ENCODE measurements around the gene SMIM44.

SMIM44 gene

GRCh38 chr19:3506384-3507340 is 23.4 kb upstream of the SMIM44 start:
- Histone ChIP-seq H3K9ac (ENCODE audit: low read length) (peak overlapping the region; percentile 99), H3K36me3 (ENCODE audit: low read length) (no peaks in the 10 kb centered on the region), H4K20me1 (ENCODE audit: low read depth, low read length) (no peaks in the 10 kb centered on the region), H3K27ac (ENCODE audit: low read depth, low read length) (peak overlapping the region; percentile 64), H3K4me3 (ENCODE audit: insufficient read depth, low read length, poor library complexity, severe bottlenecking) (peak overlapping the region; percentile 99), H3K27me3 (ENCODE audit: low read length) (no peaks in the 10 kb centered on the region), H2AFZ (ENCODE audit: low read depth, low read length, severe bottlenecking) (peak overlapping the region; percentile 58), H3K9me2 (replicated peaks; ENCODE audit: insufficient read depth, low read length) (no peaks in the 10 kb centered on the region), H3K79me2 (ENCODE audit: insufficient read depth, low read length) (peaks cover 54% of the 10 kb centered on the region), H3K9me3 (ENCODE audit: insufficient read depth, low read length) (no peaks in the 10 kb centered on the region), H3K4me2 (ENCODE audit: low read depth, low read length, poor library complexity, severe bottlenecking) (peak overlapping the region; percentile 61), H3F3A (ENCODE audit: insufficient read depth) (no peaks in the 10 kb centered on the region; the same call in 1 of the 2 replicates)
- no peak for TF ChIP-seq EZH2phosphoT487 (conservative IDR thresholded peaks at IDR 0.05; ENCODE audit: low read length)
- TF ChIP-seq CTCF (IDR thresholded peaks at IDR 0.05; ENCODE audit: insufficient read depth, low read length, poor library complexity, severe bottlenecking), result no peak

GRCh38 chr19:3505598-3506383 is 22.6 kb upstream of the SMIM44 start, which contains the start of gene FZR1:
FZR1 (plus strand) TSS chr19:3506311; CDS start chr19:3522990, 16,679 bp downstream.
- Histone ChIP-seq H3K9me2 (replicated peaks; ENCODE audit: insufficient read depth, low read length) (no peaks in the 10 kb centered on the region), H4K20me1 (ENCODE audit: low read depth, low read length) (no peaks in the 10 kb centered on the region), H3K9ac (ENCODE audit: low read length) (peak within 1 kb of the TSS; percentile 99), H3F3A (ENCODE audit: insufficient read depth) (no peaks in the 10 kb centered on the region; the same call in 1 of the 2 replicates), H3K36me3 (ENCODE audit: low read length) (no peaks in the 10 kb centered on the region), H2AFZ (ENCODE audit: low read depth, low read length, severe bottlenecking) (peak within 1 kb of the TSS; percentile 92), H3K79me2 (ENCODE audit: insufficient read depth, low read length) (peaks cover 45% of the 10 kb centered on the region), H3K4me2 (ENCODE audit: low read depth, low read length, poor library complexity, severe bottlenecking) (peak within 1 kb of the TSS; percentile 62), H3K27me3 (ENCODE audit: low read length) (no peaks in the 10 kb centered on the region), H3K27ac (ENCODE audit: low read depth, low read length) (peak within 1 kb of the TSS; percentile 74), H3K4me3 (ENCODE audit: insufficient read depth, low read length, poor library complexity, severe bottlenecking) (peak within 1 kb of the TSS; percentile 99), H3K9me3 (ENCODE audit: insufficient read depth, low read length) (no peaks in the 10 kb centered on the region)
- TF ChIP-seq EZH2phosphoT487 (conservative IDR thresholded peaks at IDR 0.05; ENCODE audit: low read length), result no peak
- no peak for TF ChIP-seq CTCF (IDR thresholded peaks at IDR 0.05; ENCODE audit: insufficient read depth, low read length, poor library complexity, severe bottlenecking)

DNA sequence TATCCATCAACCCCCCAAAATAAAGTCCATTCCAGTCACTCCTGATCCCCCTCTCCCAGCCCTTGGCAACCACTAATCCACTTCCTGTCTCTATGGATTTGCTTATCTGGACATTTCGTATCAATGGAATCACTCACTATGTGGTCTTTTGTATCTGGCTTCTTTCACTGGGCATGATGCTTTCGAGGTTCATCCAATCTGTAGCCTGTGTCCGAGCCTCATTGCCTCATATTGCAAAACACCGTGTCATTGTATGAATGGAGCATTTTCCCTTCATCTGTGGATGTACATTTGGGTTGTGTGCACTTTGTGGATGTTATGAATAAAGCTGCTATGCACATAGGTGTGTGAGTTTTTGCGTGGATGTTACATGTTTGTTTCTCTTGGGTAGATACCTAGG is 21.5 kb upstream of the SMIM44 start:
- no peak for TF ChIP-seq EZH2phosphoT487 (conservative IDR thresholded peaks at IDR 0.05; ENCODE audit: low read length)
- no peak for TF ChIP-seq CTCF (IDR thresholded peaks at IDR 0.05; ENCODE audit: insufficient read depth, low read length, poor library complexity, severe bottlenecking)
- H2AFZ ChIP-seq (ENCODE audit: low read depth, low read length, severe bottlenecking), result no peak overlapping the region
- H3F3A ChIP-seq (ENCODE audit: insufficient read depth), result no peaks in the 10 kb centered on the region; the same call in 1 of the 2 replicates
- H3K27me3 ChIP-seq (ENCODE audit: low read length), result no peaks in the 10 kb centered on the region
- no peak overlapping the region for H3K27ac ChIP-seq (ENCODE audit: low read depth, low read length)
- H3K9me2 ChIP-seq (replicated peaks; ENCODE audit: insufficient read depth, low read length), result no peaks in the 10 kb centered on the region
- no peaks in the 10 kb centered on the region for H4K20me1 ChIP-seq (ENCODE audit: low read depth, low read length)
- no peaks in the 10 kb centered on the region for H3K9me3 ChIP-seq (ENCODE audit: insufficient read depth, low read length)
- no peaks in the 10 kb centered on the region for H3K36me3 ChIP-seq (ENCODE audit: low read length)
- peak overlapping the region; percentile 75; the same call in 1 of the 2 replicates for H3K9ac ChIP-seq (ENCODE audit: low read length)
- H3K4me2 ChIP-seq (ENCODE audit: low read depth, low read length, poor library complexity, severe bottlenecking), result peak overlapping the region; percentile 62
- peaks cover 42% of the 10 kb centered on the region for H3K79me2 ChIP-seq (ENCODE audit: insufficient read depth, low read length)
- no peak overlapping the region for H3K4me3 ChIP-seq (ENCODE audit: insufficient read depth, low read length, poor library complexity, severe bottlenecking)
